H1 (cell line): ENCODE measurements around the gene PRKD3. TPM values are rescaled to one million over a fixed set of nuclear protein-coding genes. Genes with fewer than 3 reads are reported as not detected.

Source experiments
- polyA plus RNA-seq, 7 experiments: library from polyadenylated mRNA; depleted of rRNA in 3 of 7; stranded (reverse) in 5 of 7; unstranded in 2 of 7; fragments of >200 nt in 5 of 7; fragments of 200-250 nt in 2 of 7; gene quantifications; 1 replicate in 5 of 7; 2 replicates in 1 of 7; 4 replicates in 1 of 7; pipeline versions ENCODE4 v1.2.1 to v1.2.3, GENCODE V29; 2011 to 2013; ENCODE audit warnings: missing spikeins in 2 of 7, mixed read lengths in 2 of 7
- small RNA-seq: library from polyadenylated mRNA; stranded (forward); fragments of <200 nt; extraction: miRNeasy Mini kit (QIAGEN cat#:217004); gene quantifications from one replicate; pipeline ENCODE3, GENCODE V24; 2013; ENCODE audit not compliant: insufficient read depth
- total RNA-seq: library from RNA; stranded (reverse); fragmentation: NEBNext Ultra II Directional; extraction: Animal tissue kit (Norgen Biotek cat#: 25700); gene quantifications from 2 replicates; pipeline ENCODE4 v1.2.1, GENCODE V29; 2021

PRKD3 gene
- total and polyA plus RNA-seq, 2 of the 8 experiments (the other 6 are each of a cell fraction or from before 2014, with no cell fraction given): 12.0 to 63.3 TPM

Small RNA genes within 50 kb of the gene (small RNA-seq; reads per million reads assigned to genes)
- not detected for gene RNU6-939P

Other genes starting within 250 kb of the PRKD3 start
- gene HEATR5B, start 240.5 kb downstream of the PRKD3 start, total RNA-seq: 11.3 and 12.6 TPM in 2 replicates
- 5.5 and 7.0 TPM in 2 replicates for gene HEATR5B, start 240.5 kb downstream of the PRKD3 start, polyA plus RNA-seq (2011; rRNA removed)
- gene GPATCH11, start 240.3 kb downstream of the PRKD3 start, total RNA-seq: 2.7 and 3.4 TPM in 2 replicates
- gene GPATCH11, start 240.3 kb downstream of the PRKD3 start, polyA plus RNA-seq (2011; rRNA removed): 0.38 and 0.60 TPM in 2 replicates
- 46.3 and 46.9 TPM in 2 replicates for gene EIF2AK2, start 167.9 kb downstream of the PRKD3 start, total RNA-seq
- gene EIF2AK2, start 167.9 kb downstream of the PRKD3 start, polyA plus RNA-seq (2011; rRNA removed): 6.8 and 13.1 TPM in 2 replicates
- gene SULT6B1, start 136.2 kb downstream of the PRKD3 start, total RNA-seq: not detected in 2 replicates
- gene SULT6B1, start 136.2 kb downstream of the PRKD3 start, polyA plus RNA-seq (2011; rRNA removed): not detected in 2 replicates
- gene CEBPZOS, start 128.3 kb downstream of the PRKD3 start, total RNA-seq: 43.5 and 43.6 TPM in 2 replicates
- 20.5 and 27.3 TPM in 2 replicates for gene CEBPZOS, start 128.3 kb downstream of the PRKD3 start, polyA plus RNA-seq (2011; rRNA removed)
- gene CEBPZ, start 93.2 kb downstream of the PRKD3 start, total RNA-seq: 186 and 201 TPM in 2 replicates
- 14.7 and 19.1 TPM in 2 replicates for gene CEBPZ, start 93.2 kb downstream of the PRKD3 start, polyA plus RNA-seq (2011; rRNA removed)
- 46.8 and 56.0 TPM in 2 replicates for gene NDUFAF7, start 93.2 kb downstream of the PRKD3 start, total RNA-seq
- 34.0 and 50.2 TPM in 2 replicates for gene NDUFAF7, start 93.2 kb downstream of the PRKD3 start, polyA plus RNA-seq (2011; rRNA removed)
- gene QPCT, start 19.8 kb upstream of the PRKD3 start, total RNA-seq: 3.9 and 4.0 TPM in 2 replicates
- gene QPCT, start 19.8 kb upstream of the PRKD3 start, polyA plus RNA-seq (2011; rRNA removed): 4.3 TPM in 2 replicates